ENCODE results near the gene TRPM4. TPM values are rescaled to one million over a fixed set of nuclear protein-coding genes. Genes with fewer than 3 reads are reported as not detected.

The TRPM4 gene
- total and polyA plus RNA-seq, 2 of the 8 experiments (the other 6 are each of a cell fraction or from before 2014, with no cell fraction given): 11.3 to 13.3 TPM

- WGBS, 2 experiments (ENCODE audit: extremely low coverage in 1 of 2, insufficient coverage in 1 of 2, insufficient read length in 1 of 2, insufficient replicate concordance in 2 of 2, low coverage in 1 of 2, low lambda C conversion rate in 2 of 2, missing lambda C conversion rate in 1 of 2): 50% methylated on average over 4 of the region's 4 CpGs; no CpG with 5 or more reads in 1 of the 2 experiments
- Histone ChIP-seq H3K4me3 (ENCODE audit: extremely low read depth in 1 of 4, insufficient read depth in 2 of 4, low read depth in 3 of 4, low read length in 4 of 4) (peak overlapping the region in 1 of 4 experiments; percentile 36; a peak in 1 of 8 replicates), H3K56ac (replicated peaks; ENCODE audit: insufficient read length, low read depth, low read length) (no peak overlapping the region), H3K9ac (replicated peaks in 1 of 4; ENCODE audit: extremely low read depth in 1 of 4, low read depth in 3 of 4, low read length in 3 of 4) (no peak overlapping the region; a peak in 1 of 7 replicates), H4K20me1 (replicated peaks in 1 of 2; ENCODE audit: control insufficient read depth in 1 of 2, insufficient read depth in 2 of 2, low read length in 2 of 2) (no peaks in the 10 kb centered on the region), H3K4me1 (replicated peaks in 1 of 4; ENCODE audit: control insufficient read depth in 3 of 4, insufficient read depth in 4 of 4, low read length in 3 of 4) (peaks cover 0 to 22% (median 15%) of the 10 kb centered on the region in 4 experiments; a peak in 6 of 7 replicates), H3K14ac (ENCODE audit: insufficient read length) (no peak overlapping the region), H2BK15ac (ENCODE audit: low read length) (peak overlapping the region; percentile 88; the same call in 1 of the 2 replicates), H2BK5ac (ENCODE audit: low read depth, low read length) (no peak overlapping the region), H3K4me2 (ENCODE audit: insufficient read depth in 1 of 2, low read depth in 2 of 2, low read length in 2 of 2) (peak overlapping the region; percentile 28 to 46; a peak in 3 of 4 replicates), H3K27ac (ENCODE audit: low read depth, low read length) (no peak overlapping the region), H2BK12ac (ENCODE audit: low read depth, low read length) (peak overlapping the region; percentile 27; the same call in 1 of the 2 replicates), H2AK5ac (ENCODE audit: low read depth, low read length) (no peak overlapping the region), H4K5ac (ENCODE audit: insufficient read length, low read depth, low read length) (no peak overlapping the region), H3K9me3 (ENCODE audit: insufficient read depth in 2 of 2, low read depth in 1 of 2, low read length in 1 of 2) (no peaks in the 10 kb centered on the region), H2BK120ac (replicated peaks; ENCODE audit: low read depth, low read length) (no peak overlapping the region), H4K8ac (ENCODE audit: extremely low read depth, insufficient read depth, low read length) (no peak overlapping the region; the same call in 1 of the 2 replicates), H3K79me1 (ENCODE audit: low read depth, low read length) (no peaks in the 10 kb centered on the region), H2BK20ac (ENCODE audit: low read length) (no peak overlapping the region), H3K36me3 (ENCODE audit: control insufficient read depth in 2 of 4, insufficient read depth in 4 of 4, low read length in 3 of 4) (no peaks in the 10 kb centered on the region), H3K27me3 (replicated peaks in 1 of 4; ENCODE audit: control insufficient read depth in 3 of 4, extremely low read depth in 1 of 4, insufficient read depth in 3 of 4, low read length in 3 of 4) (peaks cover 0 to 14% (median 9%) of the 10 kb centered on the region in 4 experiments; a peak in 4 of 7 replicates), H3K23ac (ENCODE audit: insufficient read length) (no peak overlapping the region), H3K4ac (replicated peaks; ENCODE audit: insufficient read length, low read depth, low read length) (no peak overlapping the region), H3K79me2 (ENCODE audit: control insufficient read depth in 1 of 2, insufficient read depth in 2 of 2, low read length in 2 of 2) (no peaks in the 10 kb centered on the region), H3K18ac (ENCODE audit: extremely low read depth, low read length) (no peak overlapping the region), H3K23me2 (ENCODE audit: low read depth, low read length) (peaks cover 16% of the 10 kb centered on the region; the same call in 1 of the 2 replicates), H2AFZ (ENCODE audit: low read length) (no peak overlapping the region), H4K91ac (replicated peaks; ENCODE audit: insufficient read length, low read length) (peak overlapping the region; percentile 34)
- DNase-seq (ENCODE audit: low read depth in 1 of 2, low spot score in 2 of 2): peak in 1 of 2 experiments; percentile 60
- FAIRE-seq: no peak
- ChIA-PET CTCF (ENCODE audit: partially characterized antibody) (interaction anchor here (0.6 to 2.2 kb wide), 6 partner anchors 10 to 58 kb away, joined by 3 to 9 read pairs (median 5); no protein-coding TSS in a partner anchor), POLR2A (ENCODE audit: partially characterized antibody) (interaction anchor here (1.0 kb wide), 1 partner anchor 38 kb away, joined by 4 read pairs; no protein-coding TSS in a partner anchor)
- TF ChIP-seq RNF2 (IDR thresholded peaks at IDR 0.05; ENCODE audit: borderline replicate concordance, low read depth, low read length, missing control alignments, poor library complexity, severe bottlenecking): no peak
- TF ChIP-seq E2F6 (IDR thresholded peaks at IDR 0.05): 0 out of 2 replicates have a peak, but pooled peaks have one; percentile 23
- no peak for TF ChIP-seq EGR1 (IDR thresholded peaks at IDR 0.05; ENCODE audit: borderline replicate concordance, low read depth, low read length)
- no peak for TF ChIP-seq NANOG (IDR thresholded peaks at IDR 0.05; ENCODE audit: insufficient read depth, low read depth, low read length, poor library complexity, severe bottlenecking)
- TF ChIP-seq MAX (IDR thresholded peaks at IDR 0.05): 0 out of 2 replicates have a peak, but pooled peaks have one; percentile 33
- no peak for TF ChIP-seq CTBP2 (IDR thresholded peaks at IDR 0.05; ENCODE audit: borderline replicate concordance, insufficient read depth, insufficient read length, low read length)
These were observed 1.7 kb upstream of the TRPM4 start for GRCh38 chr19:49155820-49156346.
